Renal cortical epithelial cell (primary cell): ENCODE measurements around the gene CHIA. TPM values are rescaled to one million over a fixed set of nuclear protein-coding genes. Genes with fewer than 3 reads are reported as not detected.
A peak's percentile ranks its signal among the peaks of the same experiment; 100 is the strongest.

ENCODE experiments used
- DNase-seq: peaks from one replicate; pipeline ENCODE4 v3.0.0-alpha.2; 2011; ENCODE audit warnings: low read depth
- total RNA-seq: library from RNA; depleted of rRNA; stranded (reverse); fragments of >200 nt; gene quantifications from 2 replicates; pipeline ENCODE4 v1.2.3, GENCODE V29; 2014

Gene CHIA
- total RNA-seq, 1 donor from 2014 or later: not detected

DNA sequence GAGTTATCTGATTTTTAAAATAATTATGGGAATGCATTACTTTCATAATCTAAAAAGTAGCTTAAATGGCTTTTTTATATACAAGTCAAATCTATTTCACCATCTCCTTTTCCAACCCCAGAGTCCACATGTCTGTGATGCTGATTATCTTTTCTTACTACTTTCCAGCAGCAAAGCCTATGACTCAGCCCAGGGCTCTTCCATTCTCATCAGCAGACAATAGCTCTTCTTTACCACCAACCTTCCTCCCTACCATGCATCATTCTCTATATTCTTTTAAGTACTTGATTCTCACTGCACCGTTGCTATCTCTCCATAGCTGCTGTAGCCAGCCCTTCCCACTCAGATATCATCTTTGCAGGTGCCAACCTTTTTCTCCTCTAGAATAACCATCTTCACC lies 75.6 kb downstream of the CHIA start:
- peak; percentile 52 for DNase-seq

DNA sequence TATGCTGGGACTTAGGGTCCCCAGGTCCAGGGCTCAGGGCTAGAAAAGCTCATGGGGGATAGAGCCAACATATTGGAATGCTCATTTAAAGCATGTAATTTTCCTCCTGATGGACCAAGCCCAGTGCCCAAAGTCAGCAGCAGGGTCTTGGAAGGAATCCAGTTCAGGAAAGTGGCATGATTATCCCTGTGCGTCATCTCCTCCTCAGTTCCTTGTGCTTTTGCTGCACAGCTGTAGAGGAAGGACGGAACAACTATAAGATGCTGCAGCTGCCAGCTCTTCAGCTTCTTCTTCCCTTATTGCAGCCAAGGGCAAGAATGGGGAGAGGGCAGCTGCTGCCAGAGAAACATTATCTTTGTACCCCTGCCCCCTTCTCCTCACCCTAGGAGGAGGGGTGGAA lies 78.5 kb downstream of the CHIA start:
- DNase-seq: no peak

DNA sequence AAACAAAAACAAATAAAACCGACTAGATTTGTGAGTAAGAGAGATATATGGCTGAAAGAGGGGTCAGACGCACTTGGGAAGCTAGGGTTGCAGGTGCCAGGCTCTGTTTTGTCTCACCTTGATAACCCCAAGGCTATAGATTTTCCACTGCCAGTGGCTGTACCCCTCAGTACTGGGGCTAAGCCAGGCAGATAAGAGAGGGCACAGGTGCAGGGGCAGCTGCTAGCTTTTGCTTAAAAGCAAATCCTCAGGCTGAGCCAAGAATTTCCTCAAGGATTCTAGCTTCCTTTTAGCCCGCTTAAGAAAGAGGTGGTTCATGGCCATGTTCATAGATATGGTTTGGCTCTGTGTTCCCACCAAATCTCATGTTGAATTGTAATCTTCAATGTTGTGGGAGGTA lies 79.0 kb downstream of the CHIA start:
- DNase-seq: no peak

Other genes starting within 250 kb of the CHIA start
- 95.6 and 101 TPM in 2 replicates for gene DRAM2, start 150.8 kb upstream of the CHIA start, total RNA-seq
- gene CEPT1, start 150.6 kb upstream of the CHIA start, total RNA-seq: 52.7 and 85.3 TPM in 2 replicates
- gene DENND2D, start 90.2 kb upstream of the CHIA start, total RNA-seq: 33.4 and 35.3 TPM in 2 replicates
- gene CHI3L2, start 63.1 kb upstream of the CHIA start, total RNA-seq: 1.6 and 3.0 TPM in 2 replicates
- gene OVGP1, start 136.9 kb downstream of the CHIA start, total RNA-seq: 0.52 and 1.4 TPM in 2 replicates
- 86.7 and 98.5 TPM in 2 replicates for gene WDR77, start 158.4 kb downstream of the CHIA start, total RNA-seq
- 356 and 426 TPM in 2 replicates for gene ATP5PB, start 158.6 kb downstream of the CHIA start, total RNA-seq
- gene C1orf162, start 183.1 kb downstream of the CHIA start, total RNA-seq: 0.20 TPM in 1 of 2 replicates, not detected in the other
- gene ADORA3, start 212.8 kb downstream of the CHIA start, total RNA-seq: not detected in 2 replicates
- not detected in 2 replicates for gene TMIGD3, start 212.8 kb downstream of the CHIA start, total RNA-seq